ENCODE results near the gene RIMS3.
"Not testable (repeated sequence)": the region's sequence is repeated elsewhere in the genome, so short reads cannot be mapped to it uniquely, and the experiment has no call there.

The RIMS3 gene

DNA sequence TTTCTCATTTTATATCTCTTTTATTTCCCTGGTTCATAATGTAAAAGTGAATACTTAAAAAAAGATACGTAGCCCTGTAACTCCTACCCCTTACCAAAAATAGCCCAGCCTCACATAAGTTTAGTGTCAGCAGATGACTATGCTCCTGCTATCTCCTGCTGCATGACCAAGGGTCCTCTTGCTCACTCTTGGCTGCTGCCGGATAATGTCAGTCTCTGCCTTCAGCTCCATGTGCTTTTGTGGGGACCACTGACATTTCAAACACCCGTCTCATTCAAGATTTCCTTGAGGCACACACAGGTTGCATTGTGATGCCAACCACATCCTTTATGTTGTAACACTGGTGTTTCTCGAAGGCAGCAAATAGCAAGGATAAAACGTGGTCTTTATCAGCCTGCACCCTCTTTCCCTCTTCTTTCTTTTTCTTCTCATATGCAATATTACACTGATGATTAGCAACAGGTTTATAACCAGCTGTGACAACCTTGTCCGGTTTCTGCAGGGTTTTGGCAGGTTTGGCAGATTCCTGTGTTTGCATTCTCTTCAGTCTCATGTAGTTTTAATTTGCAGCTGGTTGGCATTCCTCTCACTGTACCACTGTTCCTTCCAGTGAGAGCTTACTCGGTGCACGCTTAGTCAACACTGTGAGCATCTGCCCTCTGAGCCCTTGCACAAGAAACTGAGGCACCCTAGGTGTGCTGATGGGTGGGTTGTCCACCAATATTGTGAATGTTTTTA lies 71.9 kb downstream of the RIMS3 start:
- no peak for DNase-seq (ENCODE audit: low read depth in 2 of 2)

DNA sequence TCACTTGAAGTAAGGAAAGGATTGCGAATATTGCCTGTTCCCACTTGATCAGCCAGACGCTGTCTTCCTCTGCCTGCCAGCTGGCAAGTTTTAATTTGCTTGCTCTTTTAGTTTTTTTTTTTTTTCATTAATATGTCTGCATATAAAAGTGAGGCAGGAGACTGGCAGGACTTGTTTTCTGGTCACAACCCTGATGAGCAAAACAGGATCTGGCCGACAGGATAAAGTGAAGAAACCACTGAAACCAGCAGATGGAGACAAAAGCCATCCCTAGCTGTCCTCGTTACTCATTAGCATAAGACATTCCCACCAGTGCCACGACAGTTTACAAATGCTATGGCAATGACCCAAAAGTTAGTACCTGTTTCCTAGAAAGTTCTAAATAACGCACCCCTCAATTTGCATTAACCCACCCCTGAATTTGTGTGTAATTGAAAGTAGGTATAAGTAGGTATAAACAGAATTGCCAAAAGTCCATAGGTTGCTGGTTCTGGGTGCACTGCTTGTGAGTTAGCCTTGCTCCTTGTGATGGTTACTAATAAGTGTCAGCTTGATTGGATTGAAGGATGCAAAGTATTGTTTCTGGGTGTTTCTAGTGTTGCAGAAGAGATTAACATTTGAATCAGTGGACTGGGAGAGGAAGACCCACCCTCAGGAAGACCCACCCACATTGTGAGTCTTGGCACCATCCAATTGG lies 73.2 kb downstream of the RIMS3 start:
- DNase-seq (ENCODE audit: low read depth in 2 of 2) = no peak

DNA sequence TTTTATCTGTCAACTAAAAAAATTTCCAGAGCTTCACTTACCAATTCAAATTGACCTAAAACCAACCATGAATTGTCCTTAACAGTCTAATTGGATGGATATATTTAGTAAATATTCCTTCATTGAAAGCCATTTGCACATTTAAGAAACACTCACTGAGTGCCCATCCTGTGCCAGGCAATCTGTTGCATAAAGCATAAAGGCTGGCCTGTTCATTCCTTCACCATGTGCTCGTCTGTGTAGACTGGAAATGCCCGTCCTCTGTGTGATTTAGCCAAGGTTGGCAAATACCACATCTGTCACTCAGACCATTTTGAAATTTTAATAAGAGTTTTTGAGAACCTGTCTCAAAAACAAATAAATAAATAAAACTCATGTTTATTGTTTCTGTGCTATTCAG lies 76.9 kb downstream of the RIMS3 start:
- no peak for DNase-seq (ENCODE audit: low read depth in 2 of 2)

GRCh38 chr1:40583980-40584379 lies 81.5 kb downstream of the RIMS3 start:
- DNase-seq (ENCODE audit: low read depth in 2 of 2) = no peak

DNA sequence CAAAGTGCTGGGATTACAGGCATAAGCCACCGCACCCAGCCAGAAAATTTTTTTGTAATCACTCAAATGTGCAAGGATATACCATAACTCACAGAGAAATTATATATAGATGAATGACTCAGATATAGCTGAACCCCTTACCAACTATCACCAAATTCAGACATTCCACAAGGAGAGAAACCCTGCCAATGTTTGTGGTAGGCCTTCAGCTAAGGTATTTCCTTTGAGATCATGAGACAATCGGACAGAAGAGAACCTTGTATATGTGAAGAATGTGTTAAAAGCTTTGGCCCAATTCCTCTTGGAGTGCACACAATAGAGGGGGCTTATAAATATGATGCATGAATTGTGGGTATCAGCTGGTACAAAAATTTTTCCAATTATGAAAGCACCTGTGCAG lies 83.4 kb downstream of the RIMS3 start:
- no peak for DNase-seq (ENCODE audit: low read depth in 2 of 2)

- no peak for DNase-seq (ENCODE audit: low read depth in 2 of 2)
These were observed 90.1 kb downstream of the RIMS3 start for GRCh38 chr1:40575336-40575735.

- not testable (repeated sequence) for DNase-seq (ENCODE audit: low read depth in 2 of 2)
These were observed 90.7 kb downstream of the RIMS3 start for GRCh38 chr1:40574805-40575204.
